Measurements from ENCODE around the gene MAMSTR. TPM values are rescaled to one million over a fixed set of nuclear protein-coding genes. Genes with fewer than 3 reads are reported as not detected.

The MAMSTR gene
- total RNA-seq, 3 donors from 2014 or later (not counting 1 experiment from before 2014, with no cell fraction given) = 0.56 to 1.2 (median 0.98) TPM

- TF ChIP-seq CTCF (IDR thresholded peaks at IDR 0.05) = no peak
- Mint-ChIP-seq H3K36me3 (no peaks in the 10 kb centered on the region), H3K27ac (no peak overlapping the region), H3K4me1 (peaks cover 7 to 22% of the 10 kb centered on the region in 2 donors), H3K27me3 (ENCODE audit: low read depth in 2 of 2) (peaks cover 10 to 27% of the 10 kb centered on the region in 2 donors), H3K4me3 (no peak overlapping the region), H3K9me3 (no peaks in the 10 kb centered on the region)
- intact Hi-C loops (cut with micrococcal nuclease) = no loop called here
- no peak for ATAC-seq
- DNase-seq = no peak
- no peaks in the 10 kb centered on the region for H3K36me3 ChIP-seq (ENCODE audit: control insufficient read depth, insufficient read depth, low read length)
- peaks cover 18% of the 10 kb centered on the region for H3K27me3 ChIP-seq (ENCODE audit: control insufficient read depth, insufficient read depth, low read length)
- WGBS (ENCODE audit: insufficient coverage) = 85% methylated on average over 8 of the region's 8 CpGs
- peaks cover 20% of the 10 kb centered on the region for H3K4me1 ChIP-seq (ENCODE audit: control insufficient read depth, insufficient read depth, low read length)
- no peak overlapping the region for H3K4me3 ChIP-seq (ENCODE audit: low read length)
- no peak overlapping the region for H3K27ac ChIP-seq (ENCODE audit: low read length)
- peaks cover 5% of the 10 kb centered on the region for H3K9me3 ChIP-seq (ENCODE audit: control insufficient read depth, insufficient read depth, low read length)
These were observed 26.6 kb upstream of the MAMSTR start for GRCh38 chr19:48746110-48746509.

- 40% methylated on average over 32 of the region's 33 CpGs for WGBS (ENCODE audit: insufficient coverage)
- intact Hi-C loops (cut with micrococcal nuclease) = no loop called here
- Histone ChIP-seq H3K9me3 (ENCODE audit: control insufficient read depth, insufficient read depth, low read length) (peaks cover 5% of the 10 kb centered on the region), H3K4me1 (ENCODE audit: control insufficient read depth, insufficient read depth, low read length) (peaks cover 22% of the 10 kb centered on the region), H3K36me3 (ENCODE audit: control insufficient read depth, insufficient read depth, low read length) (no peaks in the 10 kb centered on the region), H3K27me3 (ENCODE audit: control insufficient read depth, insufficient read depth, low read length) (peaks cover 20% of the 10 kb centered on the region), H3K27ac (ENCODE audit: low read length) (no peak overlapping the region), H3K4me3 (ENCODE audit: low read length) (no peak overlapping the region)
- Mint-ChIP-seq H3K4me1 (peaks cover 8 to 25% of the 10 kb centered on the region in 2 donors), H3K27me3 (ENCODE audit: low read depth in 2 of 2) (peaks cover 10 to 24% of the 10 kb centered on the region in 2 donors), H3K4me3 (no peak overlapping the region), H3K36me3 (no peaks in the 10 kb centered on the region), H3K9me3 (no peaks in the 10 kb centered on the region), H3K27ac (no peak overlapping the region)
- no peak for TF ChIP-seq CTCF (IDR thresholded peaks at IDR 0.05)
- ATAC-seq (peak; percentile 73 to 84 (median 84)), DNase-seq (peak in 1 of 2 donors; percentile 76)
These were observed 25.9 kb upstream of the MAMSTR start for GRCh38 chr19:48745208-48745995.

DNA sequence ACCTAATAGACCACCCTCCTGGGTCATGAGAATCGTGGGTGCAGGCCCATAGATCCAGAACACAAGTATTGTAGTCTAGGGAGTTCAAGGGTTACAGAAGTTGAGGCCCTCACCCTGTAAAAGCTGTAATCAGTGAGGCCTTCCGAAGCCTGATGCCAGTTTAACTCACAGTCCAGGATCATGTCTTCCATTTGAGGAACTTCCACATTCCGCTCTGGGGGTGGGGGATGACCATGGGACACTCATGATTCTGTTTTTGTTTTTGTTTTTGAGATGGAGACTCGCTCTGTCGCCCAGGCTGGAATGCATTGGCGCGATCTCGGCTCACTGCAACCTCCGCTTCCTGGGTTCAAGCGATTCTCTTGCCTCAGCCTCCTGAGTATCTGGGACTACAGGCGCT, 22.6 kb upstream of the MAMSTR start:
- no peaks in the 10 kb centered on the region for H3K36me3 Mint-ChIP-seq
- Histone ChIP-seq H3K4me1 (ENCODE audit: control insufficient read depth, insufficient read depth, low read length) (peaks cover 35% of the 10 kb centered on the region), H3K9me3 (ENCODE audit: control insufficient read depth, insufficient read depth, low read length) (peaks cover 5% of the 10 kb centered on the region), H3K27ac (ENCODE audit: low read length) (no peak overlapping the region), H3K27me3 (ENCODE audit: control insufficient read depth, insufficient read depth, low read length) (peaks cover 27% of the 10 kb centered on the region), H3K4me3 (ENCODE audit: low read length) (no peak overlapping the region), H3K36me3 (ENCODE audit: control insufficient read depth, insufficient read depth, low read length) (no peaks in the 10 kb centered on the region)
- H3K4me1 Mint-ChIP-seq = peaks cover 8 to 38% of the 10 kb centered on the region in 2 donors
- H3K27ac Mint-ChIP-seq = no peak overlapping the region
- no peak overlapping the region for H3K4me3 Mint-ChIP-seq
- no peak for TF ChIP-seq CTCF (IDR thresholded peaks at IDR 0.05)
- H3K27me3 Mint-ChIP-seq (ENCODE audit: low read depth in 2 of 2) = peaks cover 10 to 19% of the 10 kb centered on the region in 2 donors
- intact Hi-C loops (cut with micrococcal nuclease) = no loop called here
- no peak for ATAC-seq
- H3K9me3 Mint-ChIP-seq = no peaks in the 10 kb centered on the region
- DNase-seq = no peak
- 87% methylated on average over 10 of the region's 11 CpGs for WGBS (ENCODE audit: insufficient coverage)

Data from natural killer cell (primary cell).